Panc1 (cell line): ENCODE data around the gene MVK. TPM values are rescaled to one million over a fixed set of nuclear protein-coding genes. Genes with fewer than 3 reads are reported as not detected.

Experiments
- ATAC-seq: fragments of 200-7000 bp; cut with Tn5 transposase; 2 replicates; pipeline ENCODE4 v1.9.1; 2020; ENCODE audit warnings: mild to moderate bottlenecking, moderate library complexity
- BruUV-seq: library from RNA; stranded (reverse); fragments of 400-500 nt; replicated peaks from 2 replicates; lab custom pipeline; 2021; lab: Mats Ljungman, UMichigan
- CTCF ChIA-PET: fragments of 300-600 bp; sonication (Branson Sonifier 250); formaldehyde crosslinking; loops from one replicate; lab custom pipeline; 2022; ENCODE audit warnings: antibody characterized with exemption; lab: Charles Lee
- POLR2A ChIA-PET: fragments of 300-600 bp; sonication (Branson Sonifier 250); formaldehyde crosslinking; loops from one replicate; lab custom pipeline; 2022; ENCODE audit warnings: antibody characterized with exemption; lab: Charles Lee
- DNase-seq: peaks from one replicate; pipeline ENCODE4 v3.0.0-alpha.2; 2010; ENCODE audit warnings: low read depth, low spot score
- H3K27ac ChIP-seq: 2 replicates; pipeline ENCODE4 v1.5.1; 2011; ENCODE audit warnings: mild to moderate bottlenecking, low read length, inconsistent platforms
- H3K27me3 ChIP-seq: fragments of 200-500 bp; sonication (Bioruptor generic); 2 replicates; pipeline ENCODE4 v1.6.0; 2014; ENCODE audit warnings: low read length, inconsistent platforms; ENCODE audit not compliant: control insufficient read depth, insufficient read depth
- H3K36me3 ChIP-seq: fragments of 200-500 bp; sonication (Bioruptor generic); 2 replicates; pipeline ENCODE4 v1.5.1; 2014; ENCODE audit warnings: inconsistent platforms, mild to moderate bottlenecking, low read length, moderate library complexity; ENCODE audit not compliant: control insufficient read depth, insufficient read depth
- H3K4me1 ChIP-seq: 2 replicates; pipeline ENCODE4 v1.5.1; 2011; ENCODE audit warnings: inconsistent platforms, mild to moderate bottlenecking, low read length, moderate library complexity; ENCODE audit not compliant: control insufficient read depth, insufficient read depth
- H3K4me3 ChIP-seq, 2 experiments: 2 replicates each; pipeline ENCODE4 v1.5.1; 2011 to 2012; ENCODE audit warnings: low read depth in 2 of 2, low read length in 2 of 2, mild to moderate bottlenecking in 2 of 2, inconsistent platforms in 1 of 2, moderate library complexity in 1 of 2
- H3K9me3 ChIP-seq: fragments of 200-500 bp; sonication (Bioruptor generic); 2 replicates; pipeline ENCODE4 v1.5.1; 2014; ENCODE audit warnings: low read depth, mild to moderate bottlenecking, inconsistent platforms, low read length, moderate library complexity; ENCODE audit not compliant: control insufficient read depth, insufficient read depth
- POLR2AphosphoS5 ChIP-seq: IDR thresholded peaks from 2 replicates; pipeline ENCODE4 v1.6.1; 2012; ENCODE audit warnings: mild to moderate bottlenecking, low read depth, low read length, moderate library complexity
- SIN3A ChIP-seq: IDR thresholded peaks from 2 replicates; pipeline ENCODE4 v1.6.1; 2012; ENCODE audit warnings: low read depth, mild to moderate bottlenecking, low read length, moderate library complexity, borderline replicate concordance; ENCODE audit not compliant: insufficient read depth
- TCF7L2 ChIP-seq: IDR thresholded peaks from 2 replicates; pipeline ENCODE4 v1.6.1; 2011; ENCODE audit warnings: mild to moderate bottlenecking, low read depth, low read length, inconsistent platforms
- in situ Hi-C: cut with HindIII; loops from 2 replicates; pipeline ENCODE4 v1.10.0; 2016; ENCODE audit warnings: low sequenced_read_pairs, low pct_unique_long_range_greater_than_20kb
- intact Hi-C: fragments of 100-400 bp; cut with micrococcal nuclease; formaldehyde crosslinking; loops from one replicate; pipeline ENCODE4 v1.10.0; 2022; ENCODE audit not compliant: unreplicated experiment
- total RNA-seq: library from RNA; stranded (reverse); gene quantifications from one replicate; pipeline ENCODE4 v1.2.1, GENCODE V29; 2021; ENCODE audit not compliant: unreplicated experiment
- TF ChIP-seq, protein P1 (sequence below): fragments of 450-650 bp; IDR thresholded peaks from 2 replicates; pipeline ENCODE4 v1.5.1; 2017; ENCODE audit warnings: mild to moderate bottlenecking
- TF ChIP-seq, protein P2 (sequence below), 2 experiments: IDR thresholded peaks; 2 replicates each; pipeline ENCODE4 v1.6.1; 2011 to 2012; ENCODE audit warnings: low read depth in 2 of 2, control low read depth in 1 of 2, low read length in 1 of 2, mild to moderate bottlenecking in 1 of 2, moderate library complexity in 1 of 2; ENCODE audit not compliant: insufficient read depth in 1 of 2

Gene MVK
- total RNA-seq, 1 experiment from 2014 or later = 41.6 TPM

DNA sequence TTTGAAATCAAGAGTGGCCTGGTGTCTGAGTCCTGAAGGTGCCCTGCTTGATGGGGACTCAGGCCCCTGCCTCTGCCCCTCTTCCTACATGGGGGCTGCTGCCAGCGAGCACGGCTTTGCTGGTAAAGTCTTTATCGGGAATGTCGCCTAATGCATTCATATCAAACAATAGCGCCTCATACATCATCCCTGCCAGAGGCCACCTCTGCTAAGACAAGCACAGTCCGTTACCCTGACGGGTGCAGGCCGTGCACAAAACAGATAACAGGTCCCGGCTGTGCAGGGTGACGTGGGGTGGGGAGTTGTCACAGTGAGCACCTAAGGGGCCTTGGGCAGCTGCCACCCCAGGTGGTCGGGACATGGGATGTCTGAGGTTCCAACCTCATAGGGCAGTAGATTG, 71.6 kb downstream of the MVK start:
- in situ Hi-C loops = no loop called here
- TF ChIP-seq POLR2AphosphoS5 (no peak), TCF7L2 (no peak), SIN3A (no peak)
- TF ChIP-seq, protein P1, sequence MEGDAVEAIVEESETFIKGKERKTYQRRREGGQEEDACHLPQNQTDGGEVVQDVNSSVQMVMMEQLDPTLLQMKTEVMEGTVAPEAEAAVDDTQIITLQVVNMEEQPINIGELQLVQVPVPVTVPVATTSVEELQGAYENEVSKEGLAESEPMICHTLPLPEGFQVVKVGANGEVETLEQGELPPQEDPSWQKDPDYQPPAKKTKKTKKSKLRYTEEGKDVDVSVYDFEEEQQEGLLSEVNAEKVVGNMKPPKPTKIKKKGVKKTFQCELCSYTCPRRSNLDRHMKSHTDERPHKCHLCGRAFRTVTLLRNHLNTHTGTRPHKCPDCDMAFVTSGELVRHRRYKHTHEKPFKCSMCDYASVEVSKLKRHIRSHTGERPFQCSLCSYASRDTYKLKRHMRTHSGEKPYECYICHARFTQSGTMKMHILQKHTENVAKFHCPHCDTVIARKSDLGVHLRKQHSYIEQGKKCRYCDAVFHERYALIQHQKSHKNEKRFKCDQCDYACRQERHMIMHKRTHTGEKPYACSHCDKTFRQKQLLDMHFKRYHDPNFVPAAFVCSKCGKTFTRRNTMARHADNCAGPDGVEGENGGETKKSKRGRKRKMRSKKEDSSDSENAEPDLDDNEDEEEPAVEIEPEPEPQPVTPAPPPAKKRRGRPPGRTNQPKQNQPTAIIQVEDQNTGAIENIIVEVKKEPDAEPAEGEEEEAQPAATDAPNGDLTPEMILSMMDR = no peak
- TF ChIP-seq, protein P2, sequence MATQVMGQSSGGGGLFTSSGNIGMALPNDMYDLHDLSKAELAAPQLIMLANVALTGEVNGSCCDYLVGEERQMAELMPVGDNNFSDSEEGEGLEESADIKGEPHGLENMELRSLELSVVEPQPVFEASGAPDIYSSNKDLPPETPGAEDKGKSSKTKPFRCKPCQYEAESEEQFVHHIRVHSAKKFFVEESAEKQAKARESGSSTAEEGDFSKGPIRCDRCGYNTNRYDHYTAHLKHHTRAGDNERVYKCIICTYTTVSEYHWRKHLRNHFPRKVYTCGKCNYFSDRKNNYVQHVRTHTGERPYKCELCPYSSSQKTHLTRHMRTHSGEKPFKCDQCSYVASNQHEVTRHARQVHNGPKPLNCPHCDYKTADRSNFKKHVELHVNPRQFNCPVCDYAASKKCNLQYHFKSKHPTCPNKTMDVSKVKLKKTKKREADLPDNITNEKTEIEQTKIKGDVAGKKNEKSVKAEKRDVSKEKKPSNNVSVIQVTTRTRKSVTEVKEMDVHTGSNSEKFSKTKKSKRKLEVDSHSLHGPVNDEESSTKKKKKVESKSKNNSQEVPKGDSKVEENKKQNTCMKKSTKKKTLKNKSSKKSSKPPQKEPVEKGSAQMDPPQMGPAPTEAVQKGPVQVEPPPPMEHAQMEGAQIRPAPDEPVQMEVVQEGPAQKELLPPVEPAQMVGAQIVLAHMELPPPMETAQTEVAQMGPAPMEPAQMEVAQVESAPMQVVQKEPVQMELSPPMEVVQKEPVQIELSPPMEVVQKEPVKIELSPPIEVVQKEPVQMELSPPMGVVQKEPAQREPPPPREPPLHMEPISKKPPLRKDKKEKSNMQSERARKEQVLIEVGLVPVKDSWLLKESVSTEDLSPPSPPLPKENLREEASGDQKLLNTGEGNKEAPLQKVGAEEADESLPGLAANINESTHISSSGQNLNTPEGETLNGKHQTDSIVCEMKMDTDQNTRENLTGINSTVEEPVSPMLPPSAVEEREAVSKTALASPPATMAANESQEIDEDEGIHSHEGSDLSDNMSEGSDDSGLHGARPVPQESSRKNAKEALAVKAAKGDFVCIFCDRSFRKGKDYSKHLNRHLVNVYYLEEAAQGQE (IDR thresholded peaks at IDR 0.05; ENCODE audit: insufficient read depth in 1 of 2, low read depth in 2 of 2, low read length in 1 of 2) = no peak
- H3K36me3 ChIP-seq = no peaks in the 10 kb centered on the region
- intact Hi-C loops = no loop called here
- ChIA-PET POLR2A (no interaction called here), CTCF (no interaction called here)
- no peaks in the 10 kb centered on the region for H3K4me1 ChIP-seq
- H3K27ac ChIP-seq = no peak overlapping the region
- no peaks in the 10 kb centered on the region for H3K27me3 ChIP-seq
- no peak overlapping the region for H3K4me3 ChIP-seq
- H3K9me3 ChIP-seq = no peaks in the 10 kb centered on the region
- ATAC-seq (no peak), DNase-seq (no peak)
- no TSS peak for BruUV-seq

DNA sequence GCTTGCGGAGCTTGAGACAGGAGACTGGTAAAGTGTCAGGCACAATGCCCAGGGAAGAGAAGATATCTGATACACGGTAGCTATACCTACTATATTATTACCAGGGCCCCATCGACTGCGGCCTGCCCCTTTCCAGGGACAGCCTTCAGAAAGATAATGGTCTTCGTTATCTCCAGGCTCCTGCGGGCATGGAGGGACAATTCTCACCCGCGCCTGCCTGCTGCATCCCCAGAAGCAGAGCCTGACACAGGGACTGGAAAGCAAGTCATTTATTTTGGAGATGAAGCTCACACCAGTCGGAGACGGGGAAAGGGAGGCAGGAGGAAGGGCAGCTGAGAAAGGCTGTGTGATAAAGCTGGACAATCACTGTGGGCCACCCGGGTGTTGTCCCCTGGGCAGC, 72.1 kb downstream of the MVK start:
- Histone ChIP-seq H3K27ac (no peak overlapping the region), H3K36me3 (no peaks in the 10 kb centered on the region), H3K4me3 (no peak overlapping the region), H3K4me1 (no peaks in the 10 kb centered on the region), H3K27me3 (no peaks in the 10 kb centered on the region), H3K9me3 (no peaks in the 10 kb centered on the region)
- DNase-seq = no peak
- CTCF ChIA-PET = no interaction called here
- no peak for ATAC-seq
- POLR2A ChIA-PET = no interaction called here
- no TSS peak for BruUV-seq
- TF ChIP-seq TCF7L2 (no peak), SIN3A (no peak)
- TF ChIP-seq, protein P2 (IDR thresholded peaks at IDR 0.05; ENCODE audit: insufficient read depth in 1 of 2, low read depth in 2 of 2, low read length in 1 of 2) = no peak
- TF ChIP-seq, protein P1 = no peak
- intact Hi-C loops = no loop called here
- in situ Hi-C loops = no loop called here

Other genes starting within 250 kb of the MVK start
- not detected for gene MYO1H, start 225.9 kb upstream of the MVK start, total RNA-seq
- 55.2 TPM for gene KCTD10, start 96.5 kb upstream of the MVK start, total RNA-seq
- 38.9 TPM for gene UBE3B, start 96.2 kb upstream of the MVK start, total RNA-seq
- 58.6 TPM for gene MMAB, start 290 bp upstream of the MVK start, total RNA-seq
- gene FAM222A, start 140.0 kb downstream of the MVK start, total RNA-seq = 12.8 TPM